Calu3 (cell line): ENCODE results near the gene THNSL1. TPM values are rescaled to one million over a fixed set of nuclear protein-coding genes. Genes with fewer than 3 reads are reported as not detected.
"Not testable (repeated sequence)": the region's sequence is repeated elsewhere in the genome, so short reads cannot be mapped to it uniquely, and the experiment has no call there.

Experiments used
- BruUV-seq: library from RNA; stranded (reverse); fragments of 400-500 nt; replicated peaks from 2 replicates; lab custom pipeline; 2021; lab: Mats Ljungman, UMichigan
- CTCF ChIA-PET: fragments of 300-600 bp; sonication (Branson Sonifier 250); formaldehyde crosslinking; loops from one replicate; lab custom pipeline; 2022; ENCODE audit warnings: antibody characterized with exemption; lab: Charles Lee
- DNase-seq: peaks from one replicate; pipeline ENCODE4 v3.0.0; 2022
- H3K27ac Mint-ChIP-seq: one replicate; pipeline ENCODE4 v1.8.0; 2022; ENCODE audit warnings: mixed read lengths; ENCODE audit not compliant: unreplicated experiment
- H3K27me3 Mint-ChIP-seq: one replicate; pipeline ENCODE4 v1.8.0; 2022; ENCODE audit warnings: mixed read lengths; ENCODE audit not compliant: unreplicated experiment
- H3K36me3 Mint-ChIP-seq: one replicate; pipeline ENCODE4 v1.8.0; 2022; ENCODE audit warnings: mild to moderate bottlenecking, moderate library complexity, mixed read lengths; ENCODE audit not compliant: insufficient read depth, unreplicated experiment
- H3K4me1 Mint-ChIP-seq: one replicate; pipeline ENCODE4 v1.8.0; 2022; ENCODE audit warnings: mild to moderate bottlenecking, low read depth, mixed read lengths; ENCODE audit not compliant: unreplicated experiment
- H3K4me3 Mint-ChIP-seq: one replicate; pipeline ENCODE4 v1.8.0; 2022; ENCODE audit warnings: mild to moderate bottlenecking, low read depth, moderate library complexity, mixed read lengths; ENCODE audit not compliant: unreplicated experiment
- H3K9me3 Mint-ChIP-seq: one replicate; pipeline ENCODE4 v1.8.0; 2022; ENCODE audit warnings: low read depth, mixed read lengths; ENCODE audit not compliant: unreplicated experiment
- intact Hi-C: fragments of 100-400 bp; cut with micrococcal nuclease; formaldehyde crosslinking; loops from one replicate; pipeline ENCODE4 v1.10.0; 2022; ENCODE audit not compliant: unreplicated experiment
- total RNA-seq: library from RNA; stranded (reverse); gene quantifications from 2 replicates; pipeline ENCODE4 v1.2.3, GENCODE V29; 2022
- TF ChIP-seq, protein P1 (sequence below): fragments of 200-600 bp; IDR thresholded peaks from one replicate; pipeline ENCODE4 v1.8.0; 2022; ENCODE audit warnings: antibody characterized with exemption; ENCODE audit not compliant: unreplicated experiment

The THNSL1 gene
- total RNA-seq, 1 experiment from 2014 or later, result 6.6 TPM

DNA sequence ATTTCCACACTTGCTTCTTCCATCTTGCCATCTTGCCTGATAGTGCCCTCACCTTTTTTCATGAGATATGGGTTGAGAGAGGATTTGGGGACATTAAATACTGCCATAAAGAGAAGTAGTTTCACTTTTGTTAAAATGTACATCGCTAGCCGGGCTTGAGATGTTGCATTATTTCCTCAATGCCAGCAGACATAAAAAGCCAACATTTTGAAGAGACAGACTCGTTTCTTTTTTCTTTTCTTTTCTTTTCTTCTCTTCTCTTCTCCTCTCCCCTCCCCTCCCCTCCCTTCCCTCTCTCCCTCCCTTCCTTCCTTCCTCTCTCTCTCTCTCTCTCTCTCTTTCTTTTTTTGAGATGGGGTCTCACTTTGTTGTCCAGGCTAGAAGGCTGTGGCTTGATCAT, 18.4 kb upstream of the THNSL1 start:
- intact Hi-C loops, result no loop called here
- BruUV-seq, result no TSS peak
- TF ChIP-seq, protein P1, sequence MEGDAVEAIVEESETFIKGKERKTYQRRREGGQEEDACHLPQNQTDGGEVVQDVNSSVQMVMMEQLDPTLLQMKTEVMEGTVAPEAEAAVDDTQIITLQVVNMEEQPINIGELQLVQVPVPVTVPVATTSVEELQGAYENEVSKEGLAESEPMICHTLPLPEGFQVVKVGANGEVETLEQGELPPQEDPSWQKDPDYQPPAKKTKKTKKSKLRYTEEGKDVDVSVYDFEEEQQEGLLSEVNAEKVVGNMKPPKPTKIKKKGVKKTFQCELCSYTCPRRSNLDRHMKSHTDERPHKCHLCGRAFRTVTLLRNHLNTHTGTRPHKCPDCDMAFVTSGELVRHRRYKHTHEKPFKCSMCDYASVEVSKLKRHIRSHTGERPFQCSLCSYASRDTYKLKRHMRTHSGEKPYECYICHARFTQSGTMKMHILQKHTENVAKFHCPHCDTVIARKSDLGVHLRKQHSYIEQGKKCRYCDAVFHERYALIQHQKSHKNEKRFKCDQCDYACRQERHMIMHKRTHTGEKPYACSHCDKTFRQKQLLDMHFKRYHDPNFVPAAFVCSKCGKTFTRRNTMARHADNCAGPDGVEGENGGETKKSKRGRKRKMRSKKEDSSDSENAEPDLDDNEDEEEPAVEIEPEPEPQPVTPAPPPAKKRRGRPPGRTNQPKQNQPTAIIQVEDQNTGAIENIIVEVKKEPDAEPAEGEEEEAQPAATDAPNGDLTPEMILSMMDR, result no peak
- CTCF ChIA-PET, result interaction anchor here (0.7 kb wide), 1 partner anchor 380 kb away, joined by 4 read pairs; no protein-coding TSS in a partner anchor
- no peak overlapping the region for H3K27ac Mint-ChIP-seq
- no peaks in the 10 kb centered on the region for H3K4me1 Mint-ChIP-seq
- no peak for DNase-seq
- H3K9me3 Mint-ChIP-seq, result peaks cover 4% of the 10 kb centered on the region
- no peak overlapping the region for H3K4me3 Mint-ChIP-seq
- H3K27me3 Mint-ChIP-seq, result no peaks in the 10 kb centered on the region
- H3K36me3 Mint-ChIP-seq, result no peaks in the 10 kb centered on the region

DNA sequence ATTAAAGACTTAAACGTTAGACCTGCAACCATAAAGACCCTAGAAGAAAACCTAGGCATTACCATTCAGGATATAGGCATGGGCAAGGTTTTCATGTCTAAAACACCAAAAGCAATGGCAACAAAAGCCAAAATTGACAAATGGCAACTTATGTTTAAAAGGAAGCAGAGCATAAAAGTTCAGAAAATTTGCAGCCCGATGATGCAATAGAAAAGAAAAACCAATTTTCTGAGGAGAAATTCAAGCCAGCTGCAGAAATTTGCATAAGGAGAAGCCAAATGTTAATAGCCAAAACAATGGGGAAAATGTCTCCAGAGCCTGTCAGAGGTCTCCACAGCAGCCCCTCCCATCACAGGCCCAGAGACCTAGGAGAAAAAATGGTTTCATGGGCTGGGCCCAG, 4.8 kb upstream of the THNSL1 start:
- H3K27me3 Mint-ChIP-seq, DNase-seq, H3K27ac Mint-ChIP-seq, intact Hi-C loops, H3K4me3 Mint-ChIP-seq, CTCF ChIA-PET, H3K9me3 Mint-ChIP-seq, BruUV-seq, H3K4me1 Mint-ChIP-seq: not testable (repeated sequence)
- peaks cover 16% of the 10 kb centered on the region for H3K36me3 Mint-ChIP-seq

DNA sequence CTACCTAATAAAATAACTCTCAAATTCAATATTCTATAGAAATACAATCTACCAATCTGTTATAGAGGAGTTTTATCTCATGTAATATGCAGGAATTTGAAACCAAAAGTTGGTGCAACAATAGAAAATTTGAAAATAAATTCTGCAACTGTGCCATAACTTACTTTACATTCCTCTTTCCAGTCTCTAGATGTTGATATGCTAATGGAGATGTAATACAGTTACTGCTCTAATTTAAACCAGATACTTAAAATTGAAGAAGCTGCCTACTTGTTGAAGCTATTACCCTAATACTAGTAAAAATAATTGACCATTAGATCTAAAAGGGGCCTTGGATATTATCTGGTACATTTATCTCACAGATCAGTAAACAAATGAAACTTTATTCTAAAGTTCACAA, 1.8 kb upstream of the THNSL1 start:
- CTCF ChIA-PET, result interaction anchor here (0.6 kb wide), 1 partner anchor 1270 kb away, joined by 3 read pairs; no protein-coding TSS in a partner anchor
- Mint-ChIP-seq H3K27ac (no peak overlapping the region), H3K4me1 (peaks cover 16% of the 10 kb centered on the region), H3K36me3 (peaks cover 29% of the 10 kb centered on the region), H3K9me3 (no peaks in the 10 kb centered on the region), H3K27me3 (no peaks in the 10 kb centered on the region), H3K4me3 (no peak overlapping the region)
- TF ChIP-seq, protein P1, result no peak
- no TSS peak for BruUV-seq
- intact Hi-C loops, result no loop called here
- DNase-seq, result no peak

GRCh38 chr10:25015828-25016375, 510 bp upstream of the THNSL1 start, which contains the start of gene ENKUR:
Gene ENKUR (minus strand): TSS chr10:25016158. CDS start chr10:25015936, 222 bp downstream.
- no peaks in the 10 kb centered on the region for H3K9me3 Mint-ChIP-seq
- H3K27ac Mint-ChIP-seq, result peak within 1 kb of the TSS; percentile 99
- peaks cover 16% of the 10 kb centered on the region for H3K4me1 Mint-ChIP-seq
- intact Hi-C loops, result loop anchor here (5.0 kb wide), 1 partner anchor 46 kb away; no protein-coding TSS in a partner anchor
- peaks cover 24% of the 10 kb centered on the region for H3K36me3 Mint-ChIP-seq
- H3K27me3 Mint-ChIP-seq, result no peaks in the 10 kb centered on the region
- BruUV-seq, result no TSS peak
- TF ChIP-seq, protein P1, result no peak
- CTCF ChIA-PET, result interaction anchor here (0.7 to 1.7 kb wide), 2 partner anchors 373 to 398 kb away, joined by 3 to 6 read pairs; no protein-coding TSS in a partner anchor
- peak within 1 kb of the TSS; percentile 93 for H3K4me3 Mint-ChIP-seq
- DNase-seq, result peak; percentile 89

DNA sequence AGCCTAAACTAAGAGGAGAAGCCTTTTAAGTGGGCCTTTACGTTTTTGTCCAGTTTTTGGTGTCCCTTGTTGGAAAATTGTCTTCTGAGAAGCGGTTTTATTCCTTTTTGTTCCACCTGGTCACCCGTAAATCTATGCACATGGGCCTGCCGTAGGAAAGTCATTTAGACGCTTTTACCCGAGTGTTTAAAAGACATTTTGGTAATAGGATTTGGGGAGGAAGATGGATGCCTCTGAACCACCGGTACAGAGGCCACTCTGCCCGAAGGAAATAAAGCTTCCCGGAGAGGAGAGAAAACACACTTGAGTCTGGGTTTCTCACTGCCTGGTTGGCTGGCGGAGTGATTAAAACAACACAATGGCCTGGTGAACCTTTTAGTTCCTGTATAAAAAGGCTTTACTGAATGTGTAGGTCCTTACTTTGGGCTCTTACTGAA, 760 bp downstream of the THNSL1 start:
- peak overlapping the region; percentile 99 for H3K27ac Mint-ChIP-seq
- peaks cover 24% of the 10 kb centered on the region for H3K36me3 Mint-ChIP-seq
- H3K4me1 Mint-ChIP-seq, result peaks cover 16% of the 10 kb centered on the region
- DNase-seq, result no peak
- no peaks in the 10 kb centered on the region for H3K9me3 Mint-ChIP-seq
- no peaks in the 10 kb centered on the region for H3K27me3 Mint-ChIP-seq
- peak overlapping the region; percentile 93 for H3K4me3 Mint-ChIP-seq
- CTCF ChIA-PET, result interaction anchor here (1.7 kb wide), 1 partner anchor 399 kb away, joined by 6 read pairs; no protein-coding TSS in a partner anchor
- TF ChIP-seq, protein P1, result no peak
- BruUV-seq, result TSS peak; percentile 71
- intact Hi-C loops, result loop anchor here (1.0 to 5.0 kb wide), 2 partner anchors 45 to 374 kb away; no protein-coding TSS in a partner anchor
